Activated naive CD8-positive, alpha-beta T cell treated with anti-CD3 and anti-CD28 coated beads, Interleukin-2, amount 10 ng/mL, durations not matched to agents 7 days and 5 days (primary cell): Measurements from ENCODE around the gene CDK6. TPM values are rescaled to one million over a fixed set of nuclear protein-coding genes. Genes with fewer than 3 reads are reported as not detected.
"Not testable (repeated sequence)": the region's sequence is repeated elsewhere in the genome, so short reads cannot be mapped to it uniquely, and the experiment has no call there.

Source experiments
- ATAC-seq: fragments of 150-1000 bp; cut with Tn5 transposase; one replicate; pipeline ENCODE4 v1.10.0; 2021; ENCODE audit warnings: low read depth, moderate library complexity
- POLR2A ChIA-PET: fragments of 350-600 bp; sonication (Branson Sonifier 250); formaldehyde crosslinking; loops from one replicate; lab custom pipeline; 2021; ENCODE audit warnings: antibody characterized with exemption; lab: Charles Lee
- DNase-seq: peaks from one replicate; pipeline ENCODE4 v3.0.0; 2021
- H3K27ac Mint-ChIP-seq: one replicate; pipeline ENCODE4 v1.8.0; 2022; ENCODE audit warnings: mild to moderate bottlenecking, mixed read lengths
- H3K27me3 Mint-ChIP-seq: one replicate; pipeline ENCODE4 v1.8.0; 2022; ENCODE audit warnings: mild to moderate bottlenecking, moderate library complexity, mixed read lengths
- H3K36me3 Mint-ChIP-seq: one replicate; pipeline ENCODE4 v1.8.0; 2021; ENCODE audit warnings: mild to moderate bottlenecking, mixed read lengths
- H3K4me1 Mint-ChIP-seq: one replicate; pipeline ENCODE4 v1.8.0; 2021; ENCODE audit warnings: mixed read lengths
- H3K4me3 Mint-ChIP-seq: one replicate; pipeline ENCODE4 v1.8.0; 2022; ENCODE audit warnings: mild to moderate bottlenecking, moderate library complexity, mixed read lengths
- H3K9me3 Mint-ChIP-seq: one replicate; pipeline ENCODE4 v1.8.0; 2021; ENCODE audit warnings: mixed read lengths
- total RNA-seq, 2 experiments: library from RNA; stranded (reverse); gene quantifications; one replicate each; pipeline ENCODE4 v1.2.3, GENCODE V29; 2021

CDK6 gene
- total RNA-seq, 2 experiments from 2014 or later = 98.6 to 99.8 TPM

DNA sequence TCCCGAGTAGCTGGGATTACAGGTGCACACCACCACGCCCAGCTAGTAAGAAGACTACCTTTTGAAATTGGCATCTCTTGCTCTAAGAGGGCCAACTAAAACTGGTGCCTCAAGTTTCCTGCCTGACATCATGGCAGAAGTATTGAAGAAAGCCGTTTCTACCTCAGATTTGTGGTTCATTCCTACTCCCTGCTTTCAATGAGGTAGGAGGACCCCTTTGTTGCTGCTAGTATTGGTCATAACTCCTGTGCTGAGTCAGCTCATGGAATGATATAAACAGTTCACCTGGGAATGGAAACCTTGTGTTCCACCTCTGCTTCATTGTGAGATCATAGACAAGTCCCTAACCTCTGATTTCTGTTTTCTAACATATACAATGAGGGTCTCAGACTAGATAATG, 82.8 kb downstream of the CDK6 start:
- ATAC-seq = no peak
- Mint-ChIP-seq H3K36me3 (peaks cover 68% of the 10 kb centered on the region), H3K4me1 (peaks cover 13% of the 10 kb centered on the region), H3K27ac (no peak overlapping the region), H3K27me3 (no peaks in the 10 kb centered on the region), H3K9me3 (no peaks in the 10 kb centered on the region), H3K4me3 (no peak overlapping the region)
- DNase-seq = no peak
- POLR2A ChIA-PET = no interaction called here

- Mint-ChIP-seq H3K36me3 (peaks cover 62% of the 10 kb centered on the region), H3K4me1 (peaks cover 13% of the 10 kb centered on the region), H3K9me3 (no peaks in the 10 kb centered on the region), H3K27ac (no peak overlapping the region), H3K27me3 (no peaks in the 10 kb centered on the region), H3K4me3 (no peak overlapping the region)
- POLR2A ChIA-PET = no interaction called here
- ATAC-seq = no peak
- DNase-seq = no peak
These were observed 84.2 kb downstream of the CDK6 start for GRCh38 chr7:92751902-92752901.

DNA sequence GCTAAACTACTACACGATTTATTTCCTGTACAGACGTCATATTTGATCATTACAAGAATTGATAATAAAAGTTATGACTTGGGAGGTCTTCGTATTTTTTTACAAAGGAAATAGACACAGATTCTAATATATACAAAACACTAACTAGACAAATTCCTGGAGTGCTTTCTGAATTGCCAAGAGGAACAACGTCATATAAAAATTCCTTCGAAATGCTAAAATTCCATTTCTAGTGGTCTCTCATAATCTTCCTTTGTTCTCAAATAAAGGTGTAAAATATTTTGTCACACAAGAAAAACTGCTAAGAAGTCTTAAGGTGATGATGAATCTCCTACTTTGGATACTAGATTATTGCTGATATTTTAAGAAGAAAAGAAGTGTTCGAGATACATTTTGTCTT, 85.4 kb downstream of the CDK6 start:
- Mint-ChIP-seq H3K9me3 (no peaks in the 10 kb centered on the region), H3K4me3 (no peak overlapping the region), H3K27me3 (no peaks in the 10 kb centered on the region), H3K36me3 (peaks cover 58% of the 10 kb centered on the region), H3K4me1 (peaks cover 13% of the 10 kb centered on the region), H3K27ac (no peak overlapping the region)
- no peak for DNase-seq
- POLR2A ChIA-PET = no interaction called here
- ATAC-seq = no peak

DNA sequence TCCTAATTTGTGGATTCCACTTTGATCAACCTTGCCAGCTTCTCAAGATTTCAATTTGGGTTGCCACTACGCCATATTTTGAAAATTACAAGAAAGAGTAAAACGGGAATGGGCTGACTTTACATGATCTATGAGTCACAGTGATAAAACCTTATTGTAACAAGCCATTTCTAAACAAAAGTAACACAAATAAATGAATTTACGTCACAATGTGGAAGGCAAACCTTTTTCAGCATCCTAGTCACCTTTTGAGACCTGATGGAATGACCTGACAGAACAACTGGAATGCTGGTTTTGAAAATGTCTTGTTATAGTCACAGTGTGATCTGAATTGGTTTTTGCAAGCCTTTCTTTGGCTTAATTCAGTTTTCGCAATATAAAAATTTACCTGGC, 85.9 kb downstream of the CDK6 start:
- Mint-ChIP-seq H3K4me1 (peaks cover 12% of the 10 kb centered on the region), H3K36me3 (peaks cover 58% of the 10 kb centered on the region)

GRCh38 chr7:92749832-92750446, 86.4 kb downstream of the CDK6 start:
- POLR2A ChIA-PET = no interaction called here
- Mint-ChIP-seq H3K4me3 (no peak overlapping the region), H3K4me1 (peaks cover 10% of the 10 kb centered on the region), H3K27me3 (no peaks in the 10 kb centered on the region), H3K27ac (no peak overlapping the region), H3K9me3 (no peaks in the 10 kb centered on the region), H3K36me3 (peaks cover 55% of the 10 kb centered on the region)
- no peak for ATAC-seq
- DNase-seq = no peak

More for the DNA sequence above, 85.9 kb downstream of the CDK6 start:
- ATAC-seq (no peak), DNase-seq (no peak)
- Mint-ChIP-seq H3K4me3 (no peak overlapping the region), H3K27ac (no peak overlapping the region), H3K9me3 (no peaks in the 10 kb centered on the region), H3K27me3 (no peaks in the 10 kb centered on the region)
- POLR2A ChIA-PET = no interaction called here

- H3K27ac Mint-ChIP-seq = peak overlapping the region; percentile 3
- peaks cover 5% of the 10 kb centered on the region for H3K4me1 Mint-ChIP-seq
- H3K4me3 Mint-ChIP-seq = no peak overlapping the region
- peaks cover 52% of the 10 kb centered on the region for H3K36me3 Mint-ChIP-seq
- H3K9me3 Mint-ChIP-seq = no peaks in the 10 kb centered on the region
- no peaks in the 10 kb centered on the region for H3K27me3 Mint-ChIP-seq
- DNase-seq = no peak
- ATAC-seq = no peak
- POLR2A ChIA-PET = no interaction called here
These were observed 87.0 kb downstream of the CDK6 start for GRCh38 chr7:92749327-92749755.

DNA sequence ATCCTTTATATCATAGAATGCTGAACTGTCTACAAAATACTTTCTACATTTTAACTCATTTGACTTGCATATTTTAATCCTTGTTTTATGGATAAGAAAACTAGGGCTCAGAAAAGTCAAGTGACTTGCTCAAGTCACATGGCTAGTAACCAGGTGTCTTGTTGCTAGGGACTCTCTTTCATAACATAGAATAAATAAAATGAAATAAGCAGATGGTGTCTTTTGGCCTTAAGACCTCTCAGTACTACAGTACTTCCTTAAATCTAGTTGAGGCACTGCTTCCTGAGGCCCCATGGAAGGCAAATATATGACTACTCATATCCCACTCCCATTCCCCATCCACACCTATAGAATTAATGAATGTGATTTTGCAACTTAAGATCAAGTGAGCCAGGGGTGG, 87.9 kb downstream of the CDK6 start:
- H3K4me3 Mint-ChIP-seq = no peak overlapping the region
- H3K27ac Mint-ChIP-seq = no peak overlapping the region
- H3K36me3 Mint-ChIP-seq = peaks cover 53% of the 10 kb centered on the region
- peaks cover 4% of the 10 kb centered on the region for H3K9me3 Mint-ChIP-seq
- POLR2A ChIA-PET = no interaction called here
- no peaks in the 10 kb centered on the region for H3K27me3 Mint-ChIP-seq
- DNase-seq (no peak), ATAC-seq (no peak)
- H3K4me1 Mint-ChIP-seq = peaks cover 5% of the 10 kb centered on the region

DNA sequence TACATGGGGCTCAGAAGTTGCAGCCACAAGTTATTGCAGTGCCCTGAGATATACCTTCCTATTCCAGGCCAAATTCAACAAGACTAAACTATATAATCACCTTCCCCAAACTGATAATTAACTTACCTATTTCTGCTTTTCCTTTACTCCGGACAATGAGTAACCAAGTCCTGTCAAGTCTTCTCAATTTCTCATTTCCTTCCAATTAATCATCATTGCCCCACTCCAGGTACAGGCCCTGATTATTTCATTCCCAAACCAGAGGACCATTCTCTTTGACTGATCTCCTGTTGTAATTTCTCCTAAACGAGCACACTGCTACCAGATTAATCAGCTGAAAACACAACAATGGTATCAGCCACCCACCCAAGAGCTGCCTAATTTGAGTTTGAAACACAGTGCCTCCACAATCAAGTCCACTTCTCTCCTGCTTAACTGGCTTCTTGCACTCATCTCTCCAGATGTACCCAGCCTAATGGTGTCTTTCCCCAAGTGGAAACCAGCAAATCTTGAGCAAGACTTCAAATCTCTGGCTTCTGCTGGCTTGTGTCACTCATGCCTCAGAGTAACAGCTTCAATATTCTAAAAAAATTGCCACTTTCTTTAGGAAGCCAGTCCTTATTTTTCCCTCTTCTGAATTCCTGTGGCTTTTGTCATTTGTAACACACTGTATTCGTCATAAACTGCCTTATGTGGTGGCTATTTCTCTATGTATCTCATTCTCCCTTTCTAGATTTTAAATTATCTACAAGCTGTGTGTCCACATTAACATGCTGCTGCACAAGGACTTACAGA, 89.1 kb downstream of the CDK6 start:
- Mint-ChIP-seq H3K4me1 (peaks cover 9% of the 10 kb centered on the region), H3K9me3 (peaks cover 7% of the 10 kb centered on the region), H3K4me3 (no peak overlapping the region), H3K27me3 (no peaks in the 10 kb centered on the region), H3K36me3 (peaks cover 48% of the 10 kb centered on the region), H3K27ac (no peak overlapping the region)
- DNase-seq = no peak
- POLR2A ChIA-PET = no interaction called here
- ATAC-seq = no peak

DNA sequence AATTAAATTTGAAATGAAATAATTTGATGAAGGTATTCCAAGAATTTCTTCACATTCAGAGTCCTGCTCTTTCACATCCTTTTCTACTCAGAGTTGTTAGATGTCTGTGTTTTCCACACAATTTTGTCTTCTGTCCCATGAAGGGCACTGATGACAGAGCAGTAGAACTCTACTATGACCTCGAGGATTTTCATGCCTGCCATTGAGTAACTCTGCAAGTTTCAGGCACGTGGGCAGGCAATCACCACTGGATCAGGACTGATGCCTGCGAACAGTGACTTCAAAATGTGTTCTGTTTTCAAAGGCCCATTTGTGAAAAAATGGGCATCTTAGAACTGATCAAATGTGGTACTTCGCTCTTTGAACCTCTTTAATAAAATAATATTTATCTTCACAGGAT, 91.1 kb downstream of the CDK6 start:
- Mint-ChIP-seq H3K27ac (no peak overlapping the region), H3K36me3 (peaks cover 47% of the 10 kb centered on the region), H3K4me3 (no peak overlapping the region), H3K27me3 (no peaks in the 10 kb centered on the region), H3K9me3 (peaks cover 7% of the 10 kb centered on the region), H3K4me1 (peaks cover 19% of the 10 kb centered on the region)
- POLR2A ChIA-PET = no interaction called here
- DNase-seq (no peak), ATAC-seq (no peak)

DNA sequence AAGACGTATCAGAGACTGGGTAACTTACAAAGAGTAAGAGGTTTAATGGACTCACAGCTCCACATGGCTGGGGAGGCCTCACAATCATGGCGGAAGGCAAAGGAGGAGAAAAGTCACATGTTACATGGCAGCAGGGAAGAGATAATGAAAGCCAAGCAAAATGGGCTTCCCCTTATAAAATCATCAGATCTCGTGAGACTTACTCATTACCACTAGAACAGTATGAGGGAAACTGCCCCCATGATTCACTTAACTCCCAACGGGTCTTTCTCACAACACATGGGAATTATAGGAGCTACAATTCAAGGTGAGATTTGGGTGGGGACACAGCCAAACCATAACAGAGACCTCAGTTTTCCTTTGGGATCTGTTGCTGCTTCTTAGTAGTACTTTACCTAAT, 92.2 kb downstream of the CDK6 start:
- H3K27me3 Mint-ChIP-seq, H3K9me3 Mint-ChIP-seq, H3K4me3 Mint-ChIP-seq, DNase-seq, POLR2A ChIA-PET, ATAC-seq: not testable (repeated sequence)
- H3K36me3 Mint-ChIP-seq = peaks cover 48% of the 10 kb centered on the region
- H3K4me1 Mint-ChIP-seq = peaks cover 26% of the 10 kb centered on the region
- H3K27ac Mint-ChIP-seq = peak overlapping the region; percentile 58

DNA sequence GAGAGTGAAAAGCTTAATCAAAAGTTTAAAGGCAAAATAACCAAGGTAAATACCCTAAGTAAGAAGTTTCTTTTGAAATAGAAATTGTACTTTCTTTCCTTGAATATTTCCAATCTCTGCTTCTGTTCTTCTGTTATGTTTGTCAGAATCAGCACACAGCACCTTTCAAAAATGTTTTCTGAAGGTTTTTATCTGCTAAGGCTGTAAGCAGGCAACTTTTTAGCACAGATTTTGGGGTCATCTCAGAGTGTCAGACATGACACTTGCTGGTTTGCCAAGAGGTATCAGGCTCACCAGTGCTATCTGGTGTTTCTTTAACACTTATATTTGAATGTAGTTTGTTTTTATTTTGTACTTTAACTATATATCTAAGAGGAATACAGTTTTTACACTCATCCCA, 94.2 kb downstream of the CDK6 start:
- Mint-ChIP-seq H3K9me3 (peaks cover 9% of the 10 kb centered on the region), H3K4me1 (peaks cover 30% of the 10 kb centered on the region), H3K4me3 (no peak overlapping the region), H3K27ac (no peak overlapping the region), H3K27me3 (no peaks in the 10 kb centered on the region), H3K36me3 (peaks cover 55% of the 10 kb centered on the region)
- DNase-seq = no peak
- POLR2A ChIA-PET = no interaction called here
- ATAC-seq = no peak

- H3K4me3 Mint-ChIP-seq = no peak overlapping the region
- ATAC-seq = no peak
- no peak for DNase-seq
- H3K27me3 Mint-ChIP-seq = no peaks in the 10 kb centered on the region
- peaks cover 9% of the 10 kb centered on the region for H3K9me3 Mint-ChIP-seq
- peaks cover 31% of the 10 kb centered on the region for H3K4me1 Mint-ChIP-seq
- H3K27ac Mint-ChIP-seq = no peak overlapping the region
- POLR2A ChIA-PET = interaction anchor here (1.3 kb wide), 1 partner anchor 8 kb away, joined by 3 read pairs; no protein-coding TSS in a partner anchor
- H3K36me3 Mint-ChIP-seq = peaks cover 57% of the 10 kb centered on the region
These were observed 95.7 kb downstream of the CDK6 start for GRCh38 chr7:92740700-92741126.

- H3K4me1 Mint-ChIP-seq = peaks cover 31% of the 10 kb centered on the region
These were observed 96.2 kb downstream of the CDK6 start for GRCh38 chr7:92740134-92740533.

More at GRCh38 chr7:92740134-92740533, 96.2 kb downstream of the CDK6 start:
- Mint-ChIP-seq H3K27me3 (no peaks in the 10 kb centered on the region), H3K4me3 (no peak overlapping the region), H3K36me3 (peaks cover 56% of the 10 kb centered on the region), H3K27ac (peak overlapping the region; percentile 3), H3K9me3 (peaks cover 9% of the 10 kb centered on the region)
- POLR2A ChIA-PET = no interaction called here
- no peak for DNase-seq
- peak; percentile 56 for ATAC-seq
